Neutrophil (primary cell): ENCODE data around the gene GBF1.
A peak's percentile ranks its signal among the peaks of the same experiment; 100 is the strongest.

Experiments
- H3K27ac ChIP-seq: fragments of 200-600 bp; sonication (generic); 2 replicates; pipeline ENCODE4 v1.5.1; 2016; ENCODE audit warnings: mild to moderate bottlenecking, moderate library complexity
- H3K27me3 ChIP-seq: fragments of 200-600 bp; sonication (generic); 2 replicates; pipeline ENCODE4 v1.6.0; 2016; ENCODE audit warnings: mild to moderate bottlenecking
- H3K36me3 ChIP-seq: fragments of 200-600 bp; sonication (generic); 2 replicates; pipeline ENCODE4 v1.5.1; 2017
- H3K4me1 ChIP-seq, 2 experiments: fragments of 200-600 bp in 1 of 2; sonication (generic) in 1 of 2; 1 replicate in 1 of 2; 2 replicates in 1 of 2; pipeline versions ENCODE4 v1.5.1 to v1.6.1; 2013 to 2016; ENCODE audit warnings: low read depth in 1 of 2, low read length in 1 of 2, mild to moderate bottlenecking in 1 of 2, moderate library complexity in 1 of 2; ENCODE audit not compliant: control insufficient read depth in 1 of 2, insufficient read depth in 1 of 2
- H3K4me3 ChIP-seq, 2 experiments: fragments of 200-600 bp in 1 of 2; sonication (generic) in 1 of 2; 1 replicate in 1 of 2; 2 replicates in 1 of 2; pipeline ENCODE4 v1.5.1; 2013 to 2016; ENCODE audit warnings: low read depth in 1 of 2, low read length in 1 of 2, mild to moderate bottlenecking in 1 of 2, moderate library complexity in 1 of 2
- H3K9me3 ChIP-seq: fragments of 200-600 bp; sonication (generic); 2 replicates; pipeline ENCODE4 v1.5.1; 2016
- TF ChIP-seq, protein P1 (sequence below): fragments of 200-600 bp; sonication (generic); IDR thresholded peaks from 2 replicates; pipeline ENCODE4 v1.5.1; 2016; ENCODE audit warnings: antibody characterized with exemption

GBF1 gene

DNA sequence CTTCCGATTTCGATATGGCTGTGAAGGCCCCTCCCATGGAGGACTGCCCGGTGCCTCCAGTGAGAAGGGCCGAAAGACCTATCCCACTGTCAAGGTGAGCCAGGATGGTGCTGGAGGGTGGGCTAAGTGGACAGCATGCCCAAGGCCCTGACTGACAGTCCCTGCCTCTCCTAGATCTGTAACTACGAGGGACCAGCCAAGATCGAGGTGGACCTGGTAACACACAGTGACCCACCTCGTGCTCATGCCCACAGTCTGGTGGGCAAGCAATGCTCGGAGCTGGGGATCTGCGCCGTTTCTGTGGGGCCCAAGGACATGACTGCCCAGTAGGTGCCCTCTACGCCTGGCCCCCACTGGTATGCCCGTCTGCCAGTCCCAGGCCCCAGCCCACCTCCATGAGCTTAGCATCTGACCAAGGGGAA is 151.4 kb downstream of the GBF1 start:
- Histone ChIP-seq H3K4me1 (peaks cover 39 to 42% of the 10 kb centered on the region in 2 experiments), H3K36me3 (peaks cover 54% of the 10 kb centered on the region), H3K27ac (peak overlapping the region; percentile 97), H3K9me3 (no peaks in the 10 kb centered on the region), H3K27me3 (peaks cover 14% of the 10 kb centered on the region), H3K4me3 (peak overlapping the region; percentile 85 to 99)
- TF ChIP-seq, protein P1, sequence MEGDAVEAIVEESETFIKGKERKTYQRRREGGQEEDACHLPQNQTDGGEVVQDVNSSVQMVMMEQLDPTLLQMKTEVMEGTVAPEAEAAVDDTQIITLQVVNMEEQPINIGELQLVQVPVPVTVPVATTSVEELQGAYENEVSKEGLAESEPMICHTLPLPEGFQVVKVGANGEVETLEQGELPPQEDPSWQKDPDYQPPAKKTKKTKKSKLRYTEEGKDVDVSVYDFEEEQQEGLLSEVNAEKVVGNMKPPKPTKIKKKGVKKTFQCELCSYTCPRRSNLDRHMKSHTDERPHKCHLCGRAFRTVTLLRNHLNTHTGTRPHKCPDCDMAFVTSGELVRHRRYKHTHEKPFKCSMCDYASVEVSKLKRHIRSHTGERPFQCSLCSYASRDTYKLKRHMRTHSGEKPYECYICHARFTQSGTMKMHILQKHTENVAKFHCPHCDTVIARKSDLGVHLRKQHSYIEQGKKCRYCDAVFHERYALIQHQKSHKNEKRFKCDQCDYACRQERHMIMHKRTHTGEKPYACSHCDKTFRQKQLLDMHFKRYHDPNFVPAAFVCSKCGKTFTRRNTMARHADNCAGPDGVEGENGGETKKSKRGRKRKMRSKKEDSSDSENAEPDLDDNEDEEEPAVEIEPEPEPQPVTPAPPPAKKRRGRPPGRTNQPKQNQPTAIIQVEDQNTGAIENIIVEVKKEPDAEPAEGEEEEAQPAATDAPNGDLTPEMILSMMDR = no peak

DNA sequence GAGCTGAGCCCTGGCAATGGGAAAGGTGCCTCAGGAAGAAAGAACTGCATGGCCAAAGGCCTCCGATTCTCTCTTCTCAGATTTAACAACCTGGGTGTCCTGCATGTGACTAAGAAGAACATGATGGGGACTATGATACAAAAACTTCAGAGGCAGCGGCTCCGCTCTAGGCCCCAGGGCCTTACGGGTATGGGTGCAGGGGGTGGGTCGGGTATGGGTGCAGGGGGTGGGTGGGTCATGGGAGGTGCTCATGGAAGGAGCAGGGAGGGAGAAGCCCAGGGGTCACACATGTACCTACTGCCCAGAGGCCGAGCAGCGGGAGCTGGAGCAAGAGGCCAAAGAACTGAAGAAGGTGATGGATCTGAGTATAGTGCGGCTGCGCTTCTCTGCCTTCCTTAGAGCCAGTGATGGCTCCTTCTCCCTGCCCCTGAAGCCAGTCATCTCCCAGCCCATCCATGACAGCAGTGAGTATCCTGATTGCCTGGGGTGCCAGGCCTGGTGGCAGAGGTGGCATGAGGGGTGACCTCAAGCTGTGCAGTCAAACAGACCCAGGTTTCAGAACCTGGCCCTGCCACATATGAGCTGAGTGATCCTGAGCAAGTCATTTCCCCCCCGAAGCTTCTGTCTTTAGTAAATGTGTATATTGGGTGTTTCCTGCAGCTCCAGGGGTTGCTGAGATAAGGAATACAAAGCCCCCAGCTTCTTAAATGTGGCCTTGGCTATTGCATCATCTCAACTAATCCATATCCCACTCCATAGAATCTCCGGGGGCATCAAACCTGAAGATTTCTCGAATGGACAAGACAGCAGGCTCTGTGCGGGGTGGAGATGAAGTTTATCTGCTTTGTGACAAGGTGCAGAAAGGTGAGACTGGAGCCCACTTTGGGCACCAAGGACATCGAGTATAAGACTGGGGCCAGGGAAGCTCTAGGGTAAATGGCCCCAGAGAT is 152.2 kb downstream of the GBF1 start:
- H3K9me3 ChIP-seq = no peaks in the 10 kb centered on the region
- H3K36me3 ChIP-seq = peaks cover 61% of the 10 kb centered on the region
- H3K27ac ChIP-seq = peak overlapping the region; percentile 97
- H3K4me3 ChIP-seq = peak overlapping the region; percentile 85 to 99
- peaks cover 8% of the 10 kb centered on the region for H3K27me3 ChIP-seq
- TF ChIP-seq, protein P1 = no peak
- H3K4me1 ChIP-seq = peaks cover 39 to 42% of the 10 kb centered on the region in 2 experiments

DNA sequence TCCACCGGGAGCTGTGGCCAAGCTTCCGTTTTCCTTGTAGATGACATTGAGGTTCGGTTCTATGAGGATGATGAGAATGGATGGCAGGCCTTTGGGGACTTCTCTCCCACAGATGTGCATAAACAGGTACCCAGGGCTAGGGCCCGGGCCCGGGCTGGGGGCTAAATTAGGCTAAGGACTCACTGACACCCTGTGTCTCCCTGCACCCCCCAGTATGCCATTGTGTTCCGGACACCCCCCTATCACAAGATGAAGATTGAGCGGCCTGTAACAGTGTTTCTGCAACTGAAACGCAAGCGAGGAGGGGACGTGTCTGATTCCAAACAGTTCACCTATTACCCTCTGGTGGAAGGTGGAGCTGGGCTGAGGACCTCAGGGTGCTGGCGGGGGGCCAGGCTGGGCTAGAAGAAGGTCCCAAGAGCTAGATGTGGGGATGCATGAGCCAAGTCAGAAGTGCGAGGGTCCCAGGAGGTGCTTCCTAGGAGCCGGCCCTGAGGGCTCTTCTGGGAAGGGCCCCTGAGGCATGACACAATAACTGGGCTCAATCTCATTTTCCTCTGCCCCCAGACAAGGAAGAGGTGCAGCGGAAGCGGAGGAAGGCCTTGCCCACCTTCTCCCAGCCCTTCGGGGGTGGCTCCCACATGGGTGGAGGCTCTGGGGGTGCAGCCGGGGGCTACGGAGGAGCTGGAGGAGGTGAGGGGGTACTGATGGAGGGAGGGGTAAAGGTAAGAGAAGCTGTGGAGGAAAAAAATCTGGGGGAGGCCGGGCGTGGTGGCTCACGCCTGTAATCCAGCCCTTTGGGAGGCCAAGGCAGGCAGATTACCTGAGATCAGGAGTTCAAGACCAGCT is 153.1 kb downstream of the GBF1 start:
- peaks cover 37% of the 10 kb centered on the region in 2 experiments for H3K4me1 ChIP-seq
- no peaks in the 10 kb centered on the region for H3K9me3 ChIP-seq
- TF ChIP-seq, protein P1 = no peak
- H3K4me3 ChIP-seq = peak overlapping the region; percentile 62 to 80
- H3K27me3 ChIP-seq = no peaks in the 10 kb centered on the region
- H3K27ac ChIP-seq = peak overlapping the region; percentile 93
- H3K36me3 ChIP-seq = peaks cover 70% of the 10 kb centered on the region

DNA sequence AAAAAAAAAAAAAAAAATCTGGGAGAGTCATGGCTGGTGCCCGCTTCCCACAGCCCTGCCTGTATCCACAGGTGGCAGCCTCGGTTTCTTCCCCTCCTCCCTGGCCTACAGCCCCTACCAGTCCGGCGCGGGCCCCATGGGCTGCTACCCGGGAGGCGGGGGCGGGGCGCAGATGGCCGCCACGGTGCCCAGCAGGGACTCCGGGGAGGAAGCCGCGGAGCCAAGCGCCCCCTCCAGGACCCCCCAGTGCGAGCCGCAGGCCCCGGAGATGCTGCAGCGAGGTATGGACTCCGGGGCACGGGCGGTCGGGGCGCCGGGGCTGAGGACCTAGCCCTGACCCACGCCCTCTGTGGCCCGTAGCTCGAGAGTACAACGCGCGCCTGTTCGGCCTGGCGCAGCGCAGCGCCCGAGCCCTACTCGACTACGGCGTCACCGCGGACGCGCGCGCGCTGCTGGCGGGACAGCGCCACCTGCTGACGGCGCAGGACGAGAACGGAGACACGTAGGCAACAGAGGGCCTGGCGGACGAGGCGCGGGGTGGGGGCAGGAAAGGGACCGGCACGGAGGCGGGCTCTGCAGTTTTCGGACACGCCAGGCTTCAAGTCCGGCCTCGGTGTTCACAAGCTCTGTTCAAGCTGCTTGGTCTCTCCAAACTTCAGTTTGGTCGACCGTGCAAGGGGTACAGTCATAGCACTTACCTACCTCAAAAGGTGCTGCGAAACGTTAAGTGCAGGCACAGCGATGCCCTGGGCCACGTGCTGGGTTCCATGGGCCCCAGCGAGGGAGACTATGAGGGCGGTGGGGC is 154.1 kb downstream of the GBF1 start:
- H3K9me3 ChIP-seq = no peaks in the 10 kb centered on the region
- peak overlapping the region; percentile 93 for H3K27ac ChIP-seq
- peak overlapping the region; percentile 62 to 80 for H3K4me3 ChIP-seq
- peaks cover 32 to 33% of the 10 kb centered on the region in 2 experiments for H3K4me1 ChIP-seq
- TF ChIP-seq, protein P1 = peak; percentile 95
- no peaks in the 10 kb centered on the region for H3K27me3 ChIP-seq
- peaks cover 73% of the 10 kb centered on the region for H3K36me3 ChIP-seq

DNA sequence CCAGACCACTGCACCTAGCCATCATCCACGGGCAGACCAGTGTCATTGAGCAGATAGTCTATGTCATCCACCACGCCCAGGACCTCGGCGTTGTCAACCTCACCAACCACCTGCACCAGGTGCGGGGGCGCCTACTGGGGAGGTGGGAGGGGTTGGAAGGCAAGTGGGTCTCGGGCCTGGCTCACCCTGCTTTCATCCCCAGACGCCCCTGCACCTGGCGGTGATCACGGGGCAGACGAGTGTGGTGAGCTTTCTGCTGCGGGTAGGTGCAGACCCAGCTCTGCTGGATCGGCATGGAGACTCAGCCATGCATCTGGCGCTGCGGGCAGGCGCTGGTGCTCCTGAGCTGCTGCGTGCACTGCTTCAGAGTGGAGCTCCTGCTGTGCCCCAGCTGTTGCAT is 154.7 kb downstream of the GBF1 start:
- H3K9me3 ChIP-seq = no peaks in the 10 kb centered on the region
- peak overlapping the region; percentile 93 for H3K27ac ChIP-seq
- peaks cover under 1% of the 10 kb centered on the region for H3K27me3 ChIP-seq
- peaks cover 30 to 32% of the 10 kb centered on the region in 2 experiments for H3K4me1 ChIP-seq
- H3K4me3 ChIP-seq = no peak overlapping the region
- TF ChIP-seq, protein P1 = no peak
- peaks cover 73% of the 10 kb centered on the region for H3K36me3 ChIP-seq
